ENCODE results near the gene ADGRE3.

DNA sequence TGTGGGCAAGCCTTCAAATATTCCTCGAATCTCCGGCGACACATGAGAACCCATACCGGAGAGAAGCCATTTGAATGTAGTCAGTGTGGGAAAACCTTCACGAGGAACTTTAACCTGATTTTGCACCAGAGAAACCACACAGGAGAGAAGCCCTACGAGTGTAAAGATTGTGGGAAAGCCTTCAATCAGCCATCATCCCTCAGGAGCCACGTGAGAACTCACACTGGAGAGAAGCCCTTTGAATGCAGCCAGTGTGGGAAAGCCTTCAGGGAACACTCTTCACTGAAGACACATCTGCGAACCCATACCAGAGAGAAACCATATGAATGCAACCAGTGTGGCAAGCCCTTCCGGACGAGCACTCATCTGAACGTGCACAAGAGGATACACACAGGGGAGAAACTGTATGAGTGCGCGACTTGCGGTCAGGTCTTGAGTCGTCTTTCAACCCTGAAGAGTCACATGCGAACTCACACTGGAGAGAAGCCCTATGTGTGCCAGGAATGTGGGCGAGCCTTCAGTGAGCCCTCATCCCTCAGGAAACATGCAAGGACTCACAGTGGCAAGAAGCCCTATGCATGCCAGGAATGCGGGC is 44.0 kb upstream of the ADGRE3 start:
- TF ChIP-seq, protein P1, sequence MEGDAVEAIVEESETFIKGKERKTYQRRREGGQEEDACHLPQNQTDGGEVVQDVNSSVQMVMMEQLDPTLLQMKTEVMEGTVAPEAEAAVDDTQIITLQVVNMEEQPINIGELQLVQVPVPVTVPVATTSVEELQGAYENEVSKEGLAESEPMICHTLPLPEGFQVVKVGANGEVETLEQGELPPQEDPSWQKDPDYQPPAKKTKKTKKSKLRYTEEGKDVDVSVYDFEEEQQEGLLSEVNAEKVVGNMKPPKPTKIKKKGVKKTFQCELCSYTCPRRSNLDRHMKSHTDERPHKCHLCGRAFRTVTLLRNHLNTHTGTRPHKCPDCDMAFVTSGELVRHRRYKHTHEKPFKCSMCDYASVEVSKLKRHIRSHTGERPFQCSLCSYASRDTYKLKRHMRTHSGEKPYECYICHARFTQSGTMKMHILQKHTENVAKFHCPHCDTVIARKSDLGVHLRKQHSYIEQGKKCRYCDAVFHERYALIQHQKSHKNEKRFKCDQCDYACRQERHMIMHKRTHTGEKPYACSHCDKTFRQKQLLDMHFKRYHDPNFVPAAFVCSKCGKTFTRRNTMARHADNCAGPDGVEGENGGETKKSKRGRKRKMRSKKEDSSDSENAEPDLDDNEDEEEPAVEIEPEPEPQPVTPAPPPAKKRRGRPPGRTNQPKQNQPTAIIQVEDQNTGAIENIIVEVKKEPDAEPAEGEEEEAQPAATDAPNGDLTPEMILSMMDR (conservative IDR thresholded peaks at IDR 0.05; ENCODE audit: low read depth, low read length) = no peak
- no peak for TF ChIP-seq EZH2 (IDR thresholded peaks at IDR 0.05; ENCODE audit: borderline replicate concordance, low read depth, low read length, poor library complexity, severe bottlenecking)
